ENCODE results near the gene ST6GALNAC3.

Gene ST6GALNAC3

DNA sequence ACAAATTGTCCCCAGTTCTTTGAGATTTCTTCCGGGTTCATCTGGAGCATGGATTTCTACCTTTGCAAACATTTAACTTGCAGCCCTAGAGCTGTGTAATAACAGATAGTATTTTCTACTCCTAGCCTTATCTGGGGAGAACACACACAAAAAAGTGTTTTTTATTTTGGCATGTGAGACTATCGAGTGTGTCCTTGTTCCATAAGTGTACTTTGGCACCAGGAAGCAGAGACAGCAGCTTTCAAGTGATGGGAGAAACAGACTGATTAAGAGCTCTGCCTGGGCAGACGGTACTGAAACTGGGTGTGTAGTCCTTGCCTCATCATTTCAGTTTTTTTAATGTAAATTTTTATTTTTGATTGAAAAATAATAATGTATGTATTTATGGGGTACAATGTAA, 297.4 kb downstream of the ST6GALNAC3 start:
- no peak for DNase-seq

DNA sequence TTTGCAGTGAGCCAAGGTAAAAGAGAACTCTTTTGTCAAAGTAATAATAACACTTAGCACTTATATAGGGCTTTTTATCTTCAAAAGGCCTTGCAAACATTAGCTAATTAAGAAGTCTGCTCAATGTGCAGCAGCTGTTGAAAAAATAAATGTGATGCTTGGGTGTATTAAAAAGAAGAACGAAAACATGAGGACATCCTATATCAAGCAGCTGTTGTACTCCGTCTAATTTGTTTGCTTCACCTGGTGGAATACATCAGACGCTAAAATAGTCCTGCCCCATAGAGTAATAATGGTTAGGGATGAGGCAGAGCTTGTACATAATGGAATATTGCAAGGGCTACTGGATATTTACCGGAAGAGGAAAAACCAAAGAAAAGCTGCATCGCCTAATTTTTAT, 299.5 kb downstream of the ST6GALNAC3 start:
- DNase-seq: no peak

DNA sequence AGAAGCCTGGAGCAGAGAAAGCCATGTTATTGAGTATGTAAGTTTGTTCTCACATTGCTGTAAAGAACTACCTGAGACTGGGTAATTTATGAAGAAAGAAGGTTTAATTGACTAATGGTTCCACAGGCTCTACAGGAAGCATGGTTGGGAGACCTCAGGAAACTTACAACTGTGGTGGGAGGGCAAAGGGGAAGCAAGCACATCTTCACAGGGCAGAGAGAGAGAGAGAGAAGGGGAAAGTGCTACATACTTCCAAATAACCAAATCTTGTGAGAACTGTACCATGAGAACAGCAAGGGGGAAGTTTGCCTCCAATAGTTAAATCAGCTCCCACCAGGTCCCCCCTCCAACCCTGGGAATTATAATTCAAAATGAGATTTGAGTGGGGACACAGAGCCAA, 302.7 kb downstream of the ST6GALNAC3 start:
- DNase-seq: no peak

DNA sequence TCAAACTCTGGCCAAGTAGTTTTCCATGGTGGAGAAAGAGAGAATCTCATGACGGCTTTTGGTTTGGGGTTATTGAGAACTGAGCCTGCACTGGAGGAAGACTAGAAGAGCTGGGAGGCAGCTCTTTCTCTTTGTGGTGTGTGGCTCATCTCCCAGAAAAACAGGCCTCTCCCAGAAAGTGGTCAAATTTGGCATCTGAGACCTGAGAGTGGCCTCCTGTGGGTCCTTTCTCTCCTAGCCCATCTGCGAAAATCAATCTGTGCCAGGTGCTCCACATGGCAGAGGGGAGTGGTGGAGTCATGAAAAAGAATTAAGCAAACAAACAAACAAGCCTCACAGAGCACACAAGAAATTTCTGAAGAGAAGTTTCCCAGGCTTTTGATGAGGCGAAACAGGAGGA, 305.0 kb downstream of the ST6GALNAC3 start:
- no peak for DNase-seq

DNA sequence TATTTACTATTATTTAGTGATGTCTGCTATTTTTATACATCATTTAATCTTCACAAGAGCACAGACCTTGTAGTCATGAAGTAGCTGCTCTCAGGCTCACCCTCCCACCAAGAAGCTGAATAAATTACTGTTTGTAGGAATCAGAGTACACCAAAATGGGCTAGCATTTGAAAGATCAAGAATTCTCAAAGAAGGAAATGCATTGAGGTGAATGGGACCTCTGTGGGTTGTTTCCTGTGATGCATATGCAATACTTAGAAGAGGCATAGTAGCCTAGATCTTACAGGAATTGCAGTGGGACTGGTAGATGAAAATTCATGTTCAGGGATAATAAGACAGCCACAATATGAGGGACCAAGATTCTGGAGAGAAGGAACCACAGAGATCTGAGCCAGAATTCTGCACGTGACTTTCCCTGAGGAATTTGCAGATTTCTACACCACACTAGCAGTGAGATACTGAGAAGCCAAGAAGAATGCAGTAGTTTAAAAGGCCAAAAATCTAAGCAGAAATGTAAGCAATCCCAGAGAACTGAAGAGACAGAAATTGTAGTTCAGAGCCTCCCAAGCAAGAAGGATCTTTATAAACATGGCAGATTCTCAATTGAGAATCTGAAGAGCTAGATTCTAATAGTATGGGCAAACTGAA, 307.0 kb downstream of the ST6GALNAC3 start:
- no peak for DNase-seq

DNA sequence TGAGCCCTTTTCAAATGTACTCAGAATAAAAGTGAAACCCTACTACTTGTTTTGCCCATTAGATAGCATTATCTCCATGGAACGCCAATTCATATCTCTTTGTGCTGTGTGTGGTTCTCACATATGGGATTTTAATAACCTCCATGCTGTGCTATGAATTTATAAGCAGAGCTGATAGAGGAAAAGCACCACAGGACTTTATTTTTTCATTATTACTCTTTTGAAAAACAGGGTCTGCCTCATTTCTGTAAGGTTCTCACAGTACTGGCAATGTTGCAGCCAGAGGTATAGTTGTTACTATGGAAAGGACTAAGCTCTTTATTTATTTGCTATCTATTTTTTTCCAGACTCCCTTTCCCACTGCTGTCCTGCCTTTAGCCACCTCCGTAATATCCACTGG, 313.7 kb downstream of the ST6GALNAC3 start:
- no peak for DNase-seq

DNA sequence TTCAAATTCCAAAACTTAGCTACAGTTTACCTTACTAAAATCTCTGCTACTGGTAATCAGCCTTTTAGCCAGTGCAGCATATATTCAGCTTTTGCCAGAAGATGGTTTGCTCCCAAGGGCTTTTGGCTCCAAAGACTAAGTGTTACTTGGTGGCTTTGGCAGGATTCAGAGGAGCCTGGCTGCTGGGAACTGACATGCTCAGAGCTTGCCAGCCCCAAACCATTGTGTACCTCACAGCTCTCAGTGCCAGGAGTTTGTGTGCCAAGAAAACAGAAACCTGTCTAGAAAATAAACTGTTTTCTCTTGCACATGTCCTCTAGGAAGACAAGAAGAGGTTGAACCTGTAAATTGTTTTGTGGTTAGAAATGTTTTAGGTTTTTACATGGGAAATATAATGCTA, 315.9 kb downstream of the ST6GALNAC3 start:
- no peak for DNase-seq

DNA sequence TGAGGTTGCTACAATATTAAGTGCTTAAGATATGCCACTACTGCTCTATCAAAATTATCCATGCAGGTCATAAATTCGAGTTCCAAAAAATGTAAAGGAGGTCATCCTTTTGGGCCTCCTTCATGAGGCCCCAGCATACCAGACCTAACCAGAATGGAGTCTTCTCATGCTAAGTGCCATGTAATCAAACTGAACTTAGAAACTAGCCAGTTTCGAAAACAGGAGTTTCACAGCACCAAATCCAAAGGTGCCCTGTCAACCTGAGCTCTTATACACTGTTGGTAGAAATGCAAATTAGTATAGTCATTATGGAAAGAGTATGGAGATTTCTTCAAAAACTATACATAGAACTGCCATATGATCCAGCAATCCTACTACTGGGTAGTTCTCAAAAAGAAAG, 320.5 kb downstream of the ST6GALNAC3 start:
- DNase-seq: no peak

DNA sequence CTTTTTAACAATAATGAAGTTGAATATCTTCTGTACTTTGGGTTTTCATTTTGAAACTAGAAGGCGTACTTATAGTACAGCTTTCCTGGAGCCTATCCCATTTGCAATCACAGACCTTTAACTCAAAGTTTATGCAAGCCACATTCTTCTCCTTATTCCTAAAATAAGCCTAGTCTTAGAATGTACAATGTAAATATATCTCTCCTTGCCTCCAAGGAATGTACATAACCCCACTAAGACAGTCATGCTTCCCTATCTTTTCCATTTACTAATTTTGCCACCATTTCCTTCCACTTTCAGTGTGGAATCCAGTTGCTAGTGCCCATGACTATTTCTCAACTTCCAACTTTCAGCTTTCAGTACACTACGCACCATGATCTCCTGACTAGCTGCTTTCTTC, 327.6 kb downstream of the ST6GALNAC3 start:
- DNase-seq: no peak

DNA sequence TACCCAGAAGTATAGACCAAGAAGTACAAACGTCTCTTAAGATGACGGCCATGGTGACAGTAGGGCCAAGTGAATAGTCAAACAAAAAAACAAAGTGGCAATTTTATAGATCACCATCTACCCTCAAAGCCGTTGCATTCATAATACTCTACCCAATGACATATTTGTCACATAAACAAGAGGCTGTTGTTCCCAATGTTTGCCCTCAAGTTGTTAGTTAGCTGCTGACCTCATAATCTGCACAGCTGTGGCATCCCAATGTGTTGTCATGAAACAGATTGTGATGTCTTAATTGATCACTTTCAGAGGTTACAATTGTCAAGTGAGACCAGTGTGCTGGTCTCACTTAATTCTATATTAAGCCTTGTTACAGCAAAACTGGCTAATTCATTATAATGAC, 333.8 kb downstream of the ST6GALNAC3 start:
- no peak for DNase-seq

DNA sequence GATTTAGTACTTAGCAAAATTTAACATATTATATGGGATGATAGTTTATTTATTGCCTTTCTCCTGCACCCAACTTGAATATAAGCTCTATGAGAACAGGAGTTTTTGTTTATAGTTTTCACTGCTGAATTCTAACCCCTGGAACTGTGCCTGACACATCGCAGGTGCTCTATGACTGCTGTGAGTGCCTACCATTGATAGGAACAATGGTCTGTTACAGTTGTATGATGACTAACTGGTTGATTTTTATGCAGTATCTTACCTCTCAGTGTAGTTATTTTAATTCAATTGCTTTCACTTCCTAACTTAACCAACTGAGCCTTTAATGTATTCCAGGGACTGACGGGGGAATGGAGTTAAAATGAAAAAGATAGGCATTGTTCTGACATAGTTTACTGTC, 336.0 kb downstream of the ST6GALNAC3 start:
- no peak for DNase-seq

DNA sequence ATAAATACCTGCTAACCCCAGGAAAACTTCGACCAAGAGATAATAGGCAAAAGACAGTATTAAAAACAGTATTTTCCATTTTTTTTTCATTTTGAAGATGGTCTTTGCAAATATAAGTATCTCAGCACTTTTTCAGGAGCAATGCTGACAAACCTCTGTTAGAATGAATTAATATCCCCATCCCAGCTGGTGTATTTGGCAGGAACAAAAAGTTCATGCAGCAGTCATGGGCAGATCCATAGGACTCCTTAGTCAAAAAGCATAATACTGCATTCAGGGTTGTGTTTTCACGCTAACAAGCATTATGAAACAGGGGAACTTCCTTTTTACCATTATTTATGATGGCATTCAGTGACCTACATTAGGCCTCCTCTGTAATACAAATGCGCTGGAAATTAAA, 344.0 kb downstream of the ST6GALNAC3 start:
- DNase-seq: no peak

DNA sequence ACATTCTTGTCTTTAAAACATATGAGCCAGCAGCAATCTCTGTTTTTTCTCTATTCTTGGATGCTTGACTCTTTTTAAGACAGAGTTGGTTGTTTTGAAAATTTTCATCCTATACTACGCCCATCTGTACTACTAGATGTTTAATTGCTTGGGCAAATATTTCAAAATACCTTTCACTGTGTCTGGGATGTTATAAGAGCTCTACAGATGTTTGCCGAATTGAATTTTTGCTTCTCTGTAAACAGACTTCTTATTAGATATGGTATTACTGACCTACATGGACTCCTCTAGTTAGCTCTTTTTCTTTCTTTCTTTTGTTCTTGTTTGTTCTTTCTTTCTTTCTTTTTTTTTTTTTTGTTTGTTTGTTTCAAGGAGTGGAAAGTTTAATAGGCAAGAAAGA, 345.1 kb downstream of the ST6GALNAC3 start:
- DNase-seq: no peak

DNA sequence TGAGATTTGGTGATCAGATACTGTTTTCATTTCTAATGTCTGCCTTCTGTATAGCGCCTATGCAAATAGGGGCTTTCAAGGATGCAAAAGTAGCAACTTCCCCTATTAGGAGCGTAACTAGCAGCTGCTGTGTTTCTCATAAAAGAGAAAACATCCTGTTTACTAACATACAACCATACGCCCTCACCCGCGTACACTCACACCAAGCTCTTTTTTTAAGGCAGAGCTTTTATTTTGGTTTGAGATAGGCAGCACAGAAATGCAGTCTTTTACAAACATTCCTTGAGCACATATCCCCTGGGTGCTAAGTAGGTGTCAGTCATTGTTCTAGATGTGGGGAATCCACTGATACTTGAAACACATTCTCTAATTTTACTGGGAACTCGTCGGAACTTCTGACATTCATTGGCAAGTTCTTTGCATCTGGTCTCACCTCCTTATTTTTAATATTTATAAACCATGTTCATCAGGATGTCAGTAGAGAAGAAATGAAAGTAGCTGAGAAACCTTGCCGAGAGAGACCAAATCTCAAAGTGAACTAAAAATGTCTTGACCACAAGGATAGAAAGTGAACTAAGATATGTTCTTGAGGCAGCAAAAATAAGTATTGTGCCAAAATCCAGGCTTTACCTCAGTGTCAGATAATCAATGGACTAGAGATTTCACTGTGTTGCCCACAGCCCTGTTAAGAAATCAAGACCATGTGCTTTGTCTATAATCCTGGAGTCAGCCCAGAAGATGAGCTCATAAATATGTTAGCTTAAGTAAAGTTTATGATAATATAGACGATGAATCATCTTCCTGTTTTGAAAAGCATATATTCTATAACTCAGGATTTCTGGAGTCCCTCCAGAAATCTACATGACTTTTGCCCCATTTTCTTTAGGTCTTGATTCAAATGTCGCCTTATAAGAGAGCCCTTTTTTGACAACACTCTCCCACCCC, 350.9 kb downstream of the ST6GALNAC3 start:
- DNase-seq: no peak

DNA sequence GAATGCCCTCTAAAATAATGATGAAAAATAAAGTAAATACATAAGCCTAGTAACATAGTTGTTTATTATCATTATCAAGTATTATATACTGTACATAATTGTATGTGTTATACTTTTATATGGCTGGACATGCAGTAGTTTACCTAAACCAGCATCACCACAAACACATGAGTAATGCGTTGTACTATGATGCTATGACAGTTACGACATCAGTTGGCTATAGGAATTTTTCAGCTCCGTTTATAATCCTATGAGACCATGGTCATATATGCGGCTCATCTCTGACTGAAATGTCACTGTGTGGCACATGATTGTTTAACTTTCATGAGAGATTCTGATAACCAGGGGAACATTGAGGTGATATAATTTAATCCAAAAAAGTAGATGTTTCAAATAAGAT, 352.1 kb downstream of the ST6GALNAC3 start:
- DNase-seq: no peak

DNA sequence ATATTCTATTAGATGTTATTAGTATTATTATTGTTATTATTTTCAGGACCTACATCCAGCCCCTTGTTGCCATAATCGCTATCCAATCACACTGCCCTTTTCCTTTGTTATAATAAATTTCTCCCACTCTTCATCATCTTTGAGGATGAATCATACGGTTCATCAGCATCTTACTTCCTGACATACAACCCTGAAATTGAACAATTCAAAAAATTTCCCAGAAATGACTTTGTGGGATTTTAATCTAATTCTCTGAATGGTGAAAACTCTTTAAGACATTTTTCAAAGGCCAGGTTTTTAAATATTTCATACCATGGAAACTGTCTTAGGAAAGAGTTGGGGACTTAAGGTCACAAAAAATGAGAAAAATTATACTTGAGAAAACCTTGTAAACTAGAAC, 353.5 kb downstream of the ST6GALNAC3 start:
- DNase-seq: no peak

DNA sequence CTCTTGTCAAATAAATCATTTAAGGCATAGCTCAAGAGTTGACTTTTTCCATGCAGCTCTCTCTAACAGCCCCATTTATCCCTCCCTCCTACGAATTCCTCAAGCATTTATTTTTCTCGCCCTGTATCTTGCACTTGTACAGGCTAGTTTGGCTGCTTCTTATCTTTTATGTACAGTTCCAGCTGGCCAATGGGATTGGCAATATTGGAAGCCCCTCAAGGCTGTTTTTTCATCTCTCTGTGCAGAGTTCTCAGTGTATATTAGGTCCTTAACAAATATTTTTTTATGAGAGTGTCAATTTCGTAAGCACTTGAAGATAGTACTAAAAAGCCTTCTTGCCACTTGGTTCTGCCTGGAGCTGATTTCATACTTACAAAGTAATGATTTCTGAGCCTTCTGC, 356.0 kb downstream of the ST6GALNAC3 start:
- no peak for DNase-seq

DNA sequence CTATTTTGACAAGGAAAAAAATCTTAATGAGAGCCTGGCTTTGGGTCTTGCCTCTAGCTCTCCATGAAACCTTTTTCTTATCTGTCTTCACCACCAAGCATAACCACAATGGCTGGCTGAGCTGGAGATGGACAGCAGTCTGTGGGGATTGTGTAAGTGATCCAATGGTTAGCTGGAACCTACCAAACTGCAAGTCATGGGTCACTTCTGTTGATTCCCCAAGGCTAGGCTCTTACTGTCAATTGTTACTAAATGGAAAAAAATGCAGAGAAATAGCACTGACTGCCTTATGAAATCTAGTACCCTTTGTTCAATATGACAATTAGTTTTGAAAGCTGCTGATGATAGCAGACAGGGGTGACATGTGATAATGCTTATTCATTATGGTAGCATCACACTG, 359.0 kb downstream of the ST6GALNAC3 start:
- DNase-seq: no peak

DNA sequence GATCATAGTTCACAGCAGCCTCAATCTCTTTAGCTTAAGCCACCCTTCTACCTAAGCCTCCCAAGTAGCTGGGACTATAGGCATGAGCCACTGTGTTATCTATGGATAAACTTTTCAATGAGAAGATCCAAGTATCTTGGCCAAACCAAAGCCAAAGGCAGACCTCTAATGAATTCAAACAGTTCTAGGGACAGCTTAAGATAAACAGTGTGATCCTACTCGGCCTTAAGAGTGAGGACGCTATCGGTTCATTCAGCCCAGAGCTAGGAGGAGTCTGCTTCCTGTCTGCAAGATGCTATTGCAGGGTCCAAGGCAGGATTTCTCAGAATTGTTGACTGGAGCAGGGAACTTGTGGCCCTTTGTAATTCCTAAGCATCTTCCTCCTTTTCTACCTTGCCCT, 368.7 kb downstream of the ST6GALNAC3 start:
- DNase-seq: no peak

DNA sequence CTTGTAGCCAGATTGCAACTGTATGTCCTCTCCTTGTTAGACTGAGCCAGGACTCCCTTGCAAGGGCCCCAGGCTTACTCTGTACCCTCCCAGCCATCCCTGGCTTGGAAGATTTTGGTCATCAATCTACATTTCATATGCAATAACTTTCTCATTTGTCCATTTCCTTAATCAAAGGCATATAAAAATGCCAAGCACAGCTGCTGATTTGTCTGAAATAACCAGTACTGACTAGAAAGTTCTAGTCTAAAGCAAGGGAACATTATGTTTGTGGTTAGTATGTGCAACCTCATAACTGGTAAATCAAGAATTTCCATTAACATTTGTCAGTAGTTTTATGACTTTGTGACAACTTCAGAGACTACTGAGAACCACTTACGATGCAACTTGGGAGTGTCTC, 370.2 kb downstream of the ST6GALNAC3 start:
- no peak for DNase-seq

DNA sequence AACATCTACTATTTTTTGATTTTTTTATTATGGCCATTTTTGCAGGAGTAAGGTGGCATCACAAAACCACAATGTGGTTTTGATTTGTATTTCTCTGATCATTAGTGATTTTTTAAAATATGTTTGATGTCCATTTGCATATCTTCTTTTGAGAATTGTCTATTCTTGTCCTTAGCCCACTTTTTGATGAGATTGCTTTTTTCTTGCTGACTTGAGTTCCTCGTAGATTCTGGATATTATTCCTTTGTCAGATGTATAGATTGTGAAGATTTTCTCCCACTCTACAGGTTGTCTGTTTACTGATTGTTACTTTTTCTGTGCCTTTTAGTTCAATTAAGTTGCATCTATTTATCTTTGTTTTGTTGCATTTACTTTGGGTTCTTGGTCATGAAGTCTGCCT, 375.7 kb downstream of the ST6GALNAC3 start:
- no peak for DNase-seq

DNA sequence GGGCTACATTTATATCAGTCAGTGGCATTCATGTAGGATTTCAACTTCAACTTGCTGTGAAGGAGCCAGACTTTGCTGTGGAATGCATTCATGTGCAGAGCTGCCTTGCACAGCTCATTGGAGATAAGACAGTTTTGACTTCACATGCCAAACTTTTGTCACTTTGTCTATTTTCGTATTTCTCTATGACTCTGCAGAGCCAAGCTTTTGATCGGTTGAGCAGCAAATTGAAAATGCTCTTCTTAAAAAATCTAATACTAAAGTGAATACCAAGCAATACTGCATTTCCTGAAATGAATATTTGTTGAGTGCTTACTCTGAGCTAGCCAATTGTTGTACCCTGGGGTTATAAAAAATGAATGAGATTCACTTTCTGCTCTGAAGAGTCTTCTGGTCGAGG, 388.7 kb downstream of the ST6GALNAC3 start:
- DNase-seq: no peak

DNA sequence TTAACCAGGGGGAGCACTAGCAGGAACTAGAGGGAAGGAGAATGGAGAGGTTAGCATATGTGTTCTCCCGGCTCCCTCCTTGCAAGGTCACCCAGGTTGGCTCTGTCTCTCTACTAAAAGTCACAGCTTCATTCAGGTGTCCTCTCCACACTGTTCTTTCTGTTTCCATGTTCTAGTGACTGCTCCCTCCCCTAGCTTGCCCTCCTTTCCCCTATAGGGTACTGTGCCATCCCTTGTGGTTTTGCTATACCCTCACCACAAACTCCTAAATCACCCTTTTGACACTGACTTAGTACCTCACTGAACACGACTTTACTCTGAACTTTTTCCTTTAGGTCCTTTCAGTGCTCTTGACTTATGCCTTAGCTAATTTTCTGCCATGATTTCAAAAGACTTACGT, 389.3 kb downstream of the ST6GALNAC3 start:
- DNase-seq: no peak

DNA sequence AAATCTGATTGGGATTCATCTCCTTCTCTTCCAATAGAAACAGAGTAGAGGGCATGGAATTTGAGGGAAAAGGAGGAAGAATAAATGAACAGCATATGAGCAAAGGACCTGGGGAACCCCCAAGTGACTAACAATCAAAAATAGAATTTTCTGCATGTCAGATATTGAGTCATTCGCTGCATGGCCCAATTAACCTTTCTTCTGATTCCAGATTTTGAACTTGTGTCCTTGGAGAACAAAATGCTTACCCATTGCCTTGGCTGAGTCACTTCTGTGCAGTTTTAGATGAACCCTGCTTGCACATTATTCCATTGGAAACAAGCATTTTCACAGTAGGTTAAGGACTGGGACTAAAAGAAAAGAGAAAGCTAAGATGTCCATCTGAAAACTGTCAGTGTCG, 390.5 kb downstream of the ST6GALNAC3 start:
- DNase-seq: no peak

DNA sequence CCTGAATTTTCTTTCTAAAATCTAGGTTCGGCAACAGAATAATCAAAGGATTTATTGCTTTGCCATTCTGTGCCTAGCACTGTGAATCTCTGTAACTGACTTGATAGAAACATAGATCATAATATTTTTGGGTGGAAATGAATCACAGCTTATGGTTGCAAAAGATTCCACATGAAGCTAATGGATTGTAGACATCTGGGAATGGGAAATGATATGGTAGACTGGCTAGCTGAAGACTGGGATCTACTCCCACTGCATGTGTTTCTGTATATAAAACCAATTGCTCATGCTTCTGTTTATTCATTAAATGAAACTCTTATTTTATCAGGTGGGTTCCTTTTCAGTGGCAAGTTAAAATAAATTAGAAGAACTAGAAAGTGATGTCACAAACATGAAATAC, 395.6 kb downstream of the ST6GALNAC3 start:
- no peak for DNase-seq

All from NCI-H2107 (cell line).